ENCODE measurements around the gene GART. TPM values are rescaled to one million over a fixed set of nuclear protein-coding genes. Genes with fewer than 3 reads are reported as not detected.
A peak's percentile ranks its signal among the peaks of the same experiment; 100 is the strongest.

GART gene
- total and polyA plus RNA-seq, 2 of the 8 experiments (the other 6 are each of a cell fraction or from before 2014, with no cell fraction given): 23.1 to 231 TPM

DNA sequence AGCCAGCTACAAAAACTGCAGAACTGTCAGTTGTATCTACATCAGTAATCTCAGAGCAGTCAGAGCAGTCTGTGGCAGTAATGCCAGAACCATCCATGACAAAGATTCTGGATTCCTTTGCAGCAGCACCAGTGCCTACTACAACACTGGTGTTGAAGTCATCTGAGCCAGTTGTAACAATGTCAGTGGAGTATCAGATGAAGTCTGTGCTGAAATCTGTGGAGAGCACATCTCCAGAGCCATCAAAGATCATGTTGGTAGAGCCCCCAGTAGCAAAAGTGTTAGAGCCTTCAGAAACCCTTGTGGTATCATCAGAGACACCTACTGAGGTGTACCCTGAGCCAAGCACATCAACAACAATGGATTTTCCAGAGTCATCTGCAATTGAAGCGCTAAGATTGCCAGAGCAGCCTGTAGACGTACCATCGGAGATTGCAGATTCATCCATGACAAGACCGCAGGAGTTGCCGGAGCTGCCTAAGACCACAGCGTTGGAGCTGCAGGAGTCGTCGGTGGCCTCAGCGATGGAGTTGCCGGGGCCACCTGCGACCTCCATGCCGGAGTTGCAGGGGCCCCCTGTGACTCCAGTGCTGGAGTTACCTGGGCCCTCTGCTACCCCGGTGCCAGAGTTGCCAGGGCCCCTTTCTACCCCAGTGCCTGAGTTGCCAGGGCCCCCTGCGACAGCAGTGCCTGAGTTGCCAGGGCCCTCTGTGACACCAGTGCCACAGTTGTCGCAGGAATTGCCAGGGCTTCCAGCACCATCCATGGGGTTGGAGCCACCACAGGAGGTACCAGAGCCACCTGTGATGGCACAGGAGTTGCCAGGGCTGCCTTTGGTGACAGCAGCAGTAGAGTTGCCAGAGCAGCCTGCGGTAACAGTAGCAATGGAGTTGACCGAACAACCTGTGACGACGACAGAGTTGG, 8.2 kb upstream of the GART start:
- CTCF ChIA-PET (ENCODE audit: partially characterized antibody): interaction anchor here (0.6 to 1.7 kb wide), 2 partner anchors 15 to 56 kb away, joined by 4 read pairs; no protein-coding TSS in a partner anchor
- H4K20me1 ChIP-seq (replicated peaks in 1 of 2; ENCODE audit: control insufficient read depth in 1 of 2, insufficient read depth in 2 of 2, low read length in 2 of 2): peaks cover 30 to 46% of the 10 kb centered on the region in 2 experiments

More for the DNA sequence above, 8.2 kb upstream of the GART start:
- Histone ChIP-seq H4K91ac (replicated peaks; ENCODE audit: insufficient read length, low read length) (no peak overlapping the region), H3K23me2 (ENCODE audit: low read depth, low read length) (no peaks in the 10 kb centered on the region), H3K4me1 (replicated peaks in 1 of 4; ENCODE audit: control insufficient read depth in 3 of 4, insufficient read depth in 4 of 4, low read length in 3 of 4) (no peaks in the 10 kb centered on the region), H3K36me3 (ENCODE audit: control insufficient read depth in 2 of 4, insufficient read depth in 4 of 4, low read length in 3 of 4) (peaks cover 49 to 91% (median 63%) of the 10 kb centered on the region in 4 experiments), H3K56ac (replicated peaks; ENCODE audit: insufficient read length, low read depth, low read length) (no peak overlapping the region), H2BK12ac (ENCODE audit: low read depth, low read length) (no peak overlapping the region), H3K18ac (ENCODE audit: extremely low read depth, low read length) (no peak overlapping the region), H3K14ac (ENCODE audit: insufficient read length) (no peak overlapping the region), H3K9ac (replicated peaks in 1 of 4; ENCODE audit: extremely low read depth in 1 of 4, low read depth in 3 of 4, low read length in 3 of 4) (no peak overlapping the region), H3K23ac (ENCODE audit: insufficient read length) (no peak overlapping the region), H2BK15ac (ENCODE audit: low read length) (no peak overlapping the region), H3K9me3 (ENCODE audit: insufficient read depth in 2 of 2, low read depth in 1 of 2, low read length in 1 of 2) (no peaks in the 10 kb centered on the region), H2BK5ac (ENCODE audit: low read depth, low read length) (no peak overlapping the region), H2AK5ac (ENCODE audit: low read depth, low read length) (no peak overlapping the region), H2AFZ (ENCODE audit: low read length) (no peak overlapping the region), H4K5ac (ENCODE audit: insufficient read length, low read depth, low read length) (no peak overlapping the region), H3K79me1 (ENCODE audit: low read depth, low read length) (peaks cover 16% of the 10 kb centered on the region), H3K79me2 (ENCODE audit: control insufficient read depth in 1 of 2, insufficient read depth in 2 of 2, low read length in 2 of 2) (peaks cover 62 to 98% of the 10 kb centered on the region in 2 experiments), H3K27me3 (replicated peaks in 1 of 4; ENCODE audit: control insufficient read depth in 3 of 4, extremely low read depth in 1 of 4, insufficient read depth in 3 of 4, low read length in 3 of 4) (no peaks in the 10 kb centered on the region), H2BK120ac (replicated peaks; ENCODE audit: low read depth, low read length) (no peak overlapping the region), H4K8ac (ENCODE audit: extremely low read depth, insufficient read depth, low read length) (peak overlapping the region; percentile 47; the same call in 1 of the 2 replicates), H3K27ac (ENCODE audit: low read depth, low read length) (no peak overlapping the region), H3K4ac (replicated peaks; ENCODE audit: insufficient read length, low read depth, low read length) (no peak overlapping the region), H3K4me2 (ENCODE audit: insufficient read depth in 1 of 2, low read depth in 2 of 2, low read length in 2 of 2) (no peak overlapping the region), H2BK20ac (ENCODE audit: low read length) (no peak overlapping the region), H3K4me3 (ENCODE audit: extremely low read depth in 1 of 4, insufficient read depth in 2 of 4, low read depth in 3 of 4, low read length in 4 of 4) (no peak overlapping the region)
- FAIRE-seq: no peak
- POLR2A ChIA-PET (ENCODE audit: partially characterized antibody): interaction anchor here (0.9 to 2.8 kb wide), 8 partner anchors 8 to 38 kb away, joined by 3 to 25 read pairs (median 4); partner anchors contain the start of genes GART and SON
- 96% methylated on average over 19 of the region's 19 CpGs; no CpG with 5 or more reads in 1 of the 2 experiments for WGBS, 2 experiments (ENCODE audit: extremely low coverage in 1 of 2, insufficient coverage in 1 of 2, insufficient read length in 1 of 2, insufficient replicate concordance in 2 of 2, low coverage in 1 of 2, low lambda C conversion rate in 2 of 2, missing lambda C conversion rate in 1 of 2)
- DNase-seq (ENCODE audit: low read depth in 1 of 2, low spot score in 2 of 2): no peak
- TF ChIP-seq POLR2AphosphoS5 (IDR thresholded peaks at IDR 0.05; ENCODE audit: low read depth, low read length): peak; percentile 29; the same call in 1 of the 2 replicates
- TF ChIP-seq POLR2A (IDR thresholded peaks at IDR 0.05; ENCODE audit: control extremely low read depth in 1 of 2, low read depth in 2 of 2, low read length in 2 of 2): peak in 1 of 2 experiments; percentile 34; a peak in 1 of 3 replicates
- TF ChIP-seq SIX5 (IDR thresholded peaks at IDR 0.05; ENCODE audit: low read depth, low read length): no peak
- no peak for TF ChIP-seq ZNF274 (IDR thresholded peaks at IDR 0.05; ENCODE audit: borderline replicate concordance, extremely low read depth, low read length)
- TF ChIP-seq RAD21 (IDR thresholded peaks at IDR 0.05 in 1 of 2, conservative IDR thresholded peaks at IDR 0.05 in 1 of 2; ENCODE audit: low read depth in 2 of 2, low read length in 2 of 2): no peak
